ENCODE measurements around the gene MAGI2.
"Not testable (repeated sequence)": the region's sequence is repeated elsewhere in the genome, so short reads cannot be mapped to it uniquely, and the experiment has no call there.

Gene MAGI2

GRCh38 chr7:78346827-78347226 lies 1106.6 kb downstream of the MAGI2 start:
- DNase-seq (ENCODE audit: low spot score): no peak

DNA sequence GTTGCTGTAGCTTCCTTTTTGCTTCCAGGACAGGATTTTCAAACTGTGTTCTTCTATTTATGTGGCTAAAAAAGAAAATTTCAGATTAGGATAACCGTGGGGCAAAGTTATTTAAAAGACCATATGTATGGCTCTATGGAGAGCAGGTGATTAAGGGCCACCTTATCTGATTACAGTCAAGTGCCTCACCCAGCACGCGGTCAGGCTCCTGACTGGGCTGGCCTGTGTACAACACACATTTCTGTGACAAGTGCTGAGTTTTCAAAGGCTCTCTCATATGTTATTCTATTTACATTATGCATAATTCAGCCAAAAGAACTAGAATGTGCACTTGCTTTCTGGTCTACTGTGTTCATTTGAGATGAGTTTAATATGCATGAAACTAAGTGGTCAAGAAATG lies 1107.5 kb downstream of the MAGI2 start:
- DNase-seq (ENCODE audit: low spot score): no peak

GRCh38 chr7:78345293-78345911 lies 1108.1 kb downstream of the MAGI2 start:
- no peak for DNase-seq (ENCODE audit: low spot score)

GRCh38 chr7:78334426-78334825 lies 1119.0 kb downstream of the MAGI2 start:
- DNase-seq (ENCODE audit: low spot score): no peak

- DNase-seq (ENCODE audit: low spot score): no peak
These were observed 1119.7 kb downstream of the MAGI2 start for GRCh38 chr7:78333530-78334425.

- no peak for DNase-seq (ENCODE audit: low spot score)
These were observed 1124.3 kb downstream of the MAGI2 start for GRCh38 chr7:78329001-78329655.

DNA sequence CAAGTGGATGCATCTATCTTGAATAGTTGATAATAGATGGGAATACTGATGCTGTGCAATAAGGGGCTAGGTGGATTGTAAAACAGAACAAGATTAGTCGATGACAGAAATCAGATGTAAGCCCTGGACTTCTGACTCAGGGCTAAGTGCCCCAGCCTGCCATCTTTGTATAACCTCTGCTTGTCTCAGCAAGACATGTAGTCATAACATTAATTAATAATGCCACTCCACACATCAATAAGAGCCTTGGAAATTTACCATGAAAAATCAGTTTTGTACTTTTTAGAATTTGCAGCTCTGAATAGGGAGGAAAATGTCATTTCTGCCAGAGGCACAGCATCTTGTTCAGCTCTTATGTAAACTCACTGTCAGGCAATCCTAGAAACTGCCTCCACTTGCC lies 1125.7 kb downstream of the MAGI2 start:
- DNase-seq (ENCODE audit: low spot score): no peak

DNA sequence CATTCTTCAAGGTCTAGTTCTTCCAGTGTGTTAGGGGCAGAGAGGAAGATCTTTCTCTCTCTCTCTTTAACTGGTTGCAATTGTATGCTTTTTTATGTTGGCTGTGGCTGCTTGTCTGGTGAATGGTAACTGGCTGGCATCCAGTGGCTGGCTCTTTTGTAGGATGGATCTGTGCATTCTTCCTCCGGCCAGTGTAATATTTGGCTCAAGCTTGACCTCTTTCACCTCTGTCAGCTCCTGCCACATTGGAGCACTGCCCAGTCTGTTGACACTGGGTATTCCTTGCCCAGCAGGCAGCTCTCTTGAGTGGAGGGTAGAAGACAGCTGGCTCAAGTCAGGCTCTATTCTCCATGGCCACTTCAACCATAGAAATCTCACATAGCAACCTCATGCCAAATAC lies 1126.6 kb downstream of the MAGI2 start:
- DNase-seq (ENCODE audit: low spot score): no peak

DNA sequence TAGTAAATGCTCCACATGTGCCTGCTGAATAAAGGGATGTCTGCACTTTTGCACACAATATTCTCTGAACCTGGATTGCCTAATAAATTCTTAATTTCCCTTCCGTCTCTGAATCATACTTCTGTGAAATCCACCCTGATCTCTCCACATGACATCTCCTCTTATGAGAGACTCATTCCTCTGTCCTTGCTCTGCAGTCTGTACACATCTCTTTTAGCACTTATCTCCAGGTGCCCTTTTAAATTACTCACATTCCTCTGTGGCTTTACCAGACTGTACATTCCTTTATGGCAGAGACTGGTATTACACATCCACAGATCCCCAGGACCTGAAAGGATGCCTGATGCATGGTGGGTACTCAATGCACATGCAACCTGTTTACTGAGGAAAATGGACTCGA lies 1127.3 kb downstream of the MAGI2 start:
- no peak for DNase-seq (ENCODE audit: low spot score)

DNA sequence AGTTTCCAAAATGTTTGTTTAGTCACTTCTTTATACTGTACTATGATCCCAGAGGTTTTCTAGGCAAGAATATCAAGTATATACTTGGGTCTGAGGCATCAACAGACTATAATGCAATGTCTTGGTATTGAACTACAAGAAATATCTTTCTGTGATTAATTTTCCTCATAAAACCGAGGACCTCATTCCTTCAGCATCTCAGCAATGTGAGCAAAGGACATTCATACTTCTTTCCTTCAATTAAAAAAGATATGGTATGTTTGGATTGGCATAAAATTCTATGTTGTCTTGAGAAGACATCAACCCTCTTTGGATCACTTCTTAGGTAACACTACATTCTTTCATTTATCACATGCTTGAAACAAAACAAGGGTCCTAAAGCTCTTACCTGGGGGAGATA lies 1130.3 kb downstream of the MAGI2 start:
- DNase-seq (ENCODE audit: low spot score): no peak

DNA sequence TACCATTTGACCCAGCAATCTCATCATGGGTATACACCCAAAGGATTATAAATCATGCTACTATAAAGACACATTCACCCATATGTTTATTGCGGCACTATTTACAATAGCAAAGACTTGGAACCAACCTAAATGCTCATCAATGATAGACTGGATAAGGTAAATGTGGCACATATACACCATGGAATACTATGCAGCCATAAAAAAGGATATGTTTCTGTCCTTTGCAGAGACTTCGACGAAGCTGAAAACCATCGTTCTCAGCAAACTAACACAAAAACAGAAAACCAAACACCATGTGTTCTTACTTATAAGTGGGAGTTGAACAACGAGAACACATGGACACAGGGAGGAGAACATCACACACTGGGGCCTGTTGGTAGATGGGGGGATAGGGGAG lies 1131.2 kb downstream of the MAGI2 start:
- DNase-seq (ENCODE audit: low spot score): not testable (repeated sequence)

DNA sequence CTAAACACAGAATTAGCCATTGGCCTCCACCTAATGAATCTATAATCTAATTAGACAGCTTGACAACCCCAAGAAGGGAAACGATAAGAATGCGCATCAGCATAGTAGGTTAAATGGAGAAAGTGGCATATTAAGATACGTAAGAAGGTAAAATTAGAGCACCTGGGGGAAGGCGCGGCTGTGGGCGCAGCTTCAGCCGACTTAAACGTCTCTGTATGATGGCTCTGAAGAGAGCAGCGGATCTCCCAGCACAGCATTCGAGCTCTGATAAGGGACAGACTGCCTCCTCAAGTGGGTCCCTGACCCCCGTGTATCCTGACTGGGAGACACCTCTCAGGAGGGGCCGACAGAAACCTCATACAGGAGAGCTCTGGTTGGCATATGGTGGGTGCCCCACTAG lies 1136.1 kb downstream of the MAGI2 start:
- DNase-seq (ENCODE audit: low spot score): no peak

GRCh38 chr7:78316110-78316509 lies 1137.4 kb downstream of the MAGI2 start:
- DNase-seq (ENCODE audit: low spot score): no peak

DNA sequence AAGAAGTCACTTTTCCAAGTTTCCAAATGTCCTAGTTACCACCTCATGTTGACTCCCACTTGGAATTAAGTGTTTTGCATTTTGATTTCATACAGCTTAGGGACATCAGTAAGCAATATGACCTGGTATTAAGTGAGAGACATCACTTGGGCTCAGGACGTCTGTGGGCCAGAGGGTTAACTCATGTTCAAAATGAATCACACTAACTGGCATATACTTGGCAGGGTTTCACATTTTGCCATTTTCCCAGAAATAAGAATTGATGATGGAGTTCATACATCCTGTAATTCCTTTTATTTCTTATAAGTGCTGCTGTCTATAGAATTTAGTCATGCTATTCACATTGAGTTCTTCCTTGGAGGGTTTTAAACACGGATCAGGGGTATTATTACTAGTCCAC lies 1138.3 kb downstream of the MAGI2 start:
- no peak for DNase-seq (ENCODE audit: low spot score)

- DNase-seq (ENCODE audit: low spot score): no peak
These were observed 1142.3 kb downstream of the MAGI2 start for GRCh38 chr7:78311181-78311580.

- DNase-seq (ENCODE audit: low spot score): no peak
These were observed 1145.6 kb downstream of the MAGI2 start for GRCh38 chr7:78307892-78308291.

DNA sequence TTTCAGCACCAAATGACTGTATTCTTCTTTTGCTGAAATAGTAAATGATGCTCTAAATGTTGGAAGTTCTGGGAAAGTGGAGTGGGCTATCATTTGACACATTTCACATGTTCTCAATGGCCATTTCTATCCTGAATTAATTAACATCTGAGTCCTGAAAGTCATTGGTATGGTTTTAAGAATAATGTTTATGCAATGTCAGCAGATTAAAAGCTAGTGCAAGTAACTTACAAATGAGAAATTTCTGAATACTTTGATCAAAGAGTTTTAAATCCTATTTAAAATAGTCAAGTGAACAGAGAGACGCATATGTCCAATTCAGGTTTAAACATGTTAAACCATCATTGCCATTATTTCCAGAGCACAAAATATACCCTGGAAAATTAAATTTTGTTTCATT lies 1146.8 kb downstream of the MAGI2 start:
- DNase-seq (ENCODE audit: low spot score): no peak

GRCh38 chr7:78301407-78301806 lies 1152.1 kb downstream of the MAGI2 start:
- DNase-seq (ENCODE audit: low spot score): no peak

DNA sequence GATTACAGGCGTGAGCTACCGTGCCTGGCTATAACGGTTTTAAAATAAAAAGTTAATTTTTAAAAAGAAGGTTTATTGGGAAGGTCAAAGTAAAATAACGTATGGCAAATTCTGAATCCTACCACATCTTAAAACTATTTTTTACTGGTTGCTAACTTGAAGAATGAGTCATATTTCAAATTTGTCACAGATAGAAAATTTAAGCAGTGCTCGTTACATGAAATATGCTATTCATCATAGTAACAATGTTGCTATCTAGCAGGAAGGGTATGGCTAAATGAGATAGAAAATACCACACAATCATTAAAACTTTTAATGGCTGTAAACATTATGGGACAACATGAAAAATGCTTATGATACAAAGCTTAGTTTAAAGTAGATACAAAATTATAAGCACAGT lies 1154.4 kb downstream of the MAGI2 start:
- DNase-seq (ENCODE audit: low spot score): no peak

- no peak for DNase-seq (ENCODE audit: low spot score)
These were observed 1156.7 kb downstream of the MAGI2 start for GRCh38 chr7:78296644-78297371.

DNA sequence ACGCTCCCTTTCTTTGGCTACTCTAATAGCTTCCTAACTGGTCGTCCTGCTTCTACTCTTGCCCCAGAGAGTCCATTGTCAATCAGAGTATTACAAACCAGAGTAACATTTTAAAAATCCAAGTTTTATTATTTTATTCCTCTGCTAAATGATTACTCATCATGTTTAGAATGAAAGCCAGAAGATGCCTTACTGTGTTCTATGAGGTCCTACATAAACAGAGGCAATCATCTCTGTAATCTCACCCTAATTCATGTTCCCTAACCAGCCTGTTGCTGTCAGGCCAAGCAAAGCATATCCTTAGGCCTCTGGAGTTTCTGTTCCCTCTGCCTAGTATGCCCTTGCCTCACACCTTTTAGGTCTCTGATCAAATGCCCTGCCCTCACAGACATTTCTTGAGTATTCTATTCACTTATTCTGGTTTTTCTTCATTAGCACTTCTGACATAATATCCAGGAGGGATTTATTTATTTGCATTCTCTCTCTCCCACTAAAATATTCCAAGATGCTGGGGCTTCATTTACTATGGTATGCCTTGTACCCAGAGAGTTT lies 1157.3 kb downstream of the MAGI2 start:
- DNase-seq (ENCODE audit: low spot score): no peak

DNA sequence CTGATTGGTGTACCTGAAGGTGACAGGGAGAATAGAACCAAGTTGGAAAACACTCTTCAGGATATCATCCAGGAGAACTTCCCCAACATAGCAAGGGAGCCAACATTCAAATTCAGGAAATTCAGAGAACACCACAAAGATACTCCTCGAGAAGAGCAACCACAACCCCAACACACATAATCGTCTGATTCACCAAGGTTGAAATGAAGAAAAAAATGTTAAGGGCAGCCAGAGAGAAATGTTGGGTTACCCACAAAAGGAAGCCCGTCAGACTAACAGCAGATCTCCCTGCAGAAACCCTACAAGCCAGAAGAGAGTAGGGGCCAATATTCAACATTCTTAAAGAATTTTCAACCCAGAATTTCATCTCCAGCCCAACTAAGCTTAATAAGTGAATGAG lies 1164.0 kb downstream of the MAGI2 start:
- DNase-seq (ENCODE audit: low spot score): not testable (repeated sequence)

Measured in germinal center (tissue), 1 donor.